Neural cell (in vitro differentiated cells): Measurements from ENCODE around the gene RPS6KA2. TPM values are rescaled to one million over a fixed set of nuclear protein-coding genes. Genes with fewer than 3 reads are reported as not detected.

Experiments
- H2AFZ ChIP-seq: fragments of 200-600, 300-800 bp; sonication (generic), shearing (Covaris generic); 2 replicates; pipeline ENCODE4 v1.6.0; 2014; ENCODE audit warnings: low read depth, mild to moderate bottlenecking, antibody characterized with exemption, low read length, moderate library complexity
- H3F3A ChIP-seq: fragments of 200-600 bp; shearing (Covaris generic); 2 replicates; pipeline ENCODE4 v1.6.1; 2016; ENCODE audit warnings: mild to moderate bottlenecking, moderate library complexity, mixed read lengths, antibody characterized with exemption, low read length; ENCODE audit not compliant: insufficient read depth, poor library complexity, severe bottlenecking
- H3K27ac ChIP-seq: fragments of 200-600, 300-800 bp; sonication (generic), shearing (Covaris generic); 2 replicates; pipeline ENCODE4 v1.5.1; 2014; ENCODE audit warnings: mild to moderate bottlenecking, low read length, moderate library complexity
- H3K27me3 ChIP-seq: fragments of 300-800, 200-600 bp; sonication (generic), shearing (Covaris generic); 2 replicates; pipeline ENCODE4 v1.6.0; 2014; ENCODE audit warnings: mild to moderate bottlenecking, low read depth, low read length, moderate library complexity; ENCODE audit not compliant: insufficient read depth
- H3K36me3 ChIP-seq: fragments of 300-800, 200-600 bp; sonication (generic), shearing (Covaris generic); 2 replicates; pipeline ENCODE4 v1.5.1; 2014; ENCODE audit warnings: mild to moderate bottlenecking, antibody characterized with exemption, low read length, moderate library complexity; ENCODE audit not compliant: insufficient read depth
- H3K4me2 ChIP-seq: fragments of 300-800, 200-600 bp; sonication (generic), shearing (Covaris generic); 2 replicates; pipeline ENCODE4 v1.6.0; 2014; ENCODE audit warnings: mild to moderate bottlenecking, low read length
- H3K4me3 ChIP-seq: fragments of 300-800, 200-600 bp; sonication (generic), shearing (Covaris generic); 2 replicates; pipeline ENCODE4 v1.5.1; 2014; ENCODE audit warnings: mild to moderate bottlenecking, low read length, moderate library complexity
- H3K79me2 ChIP-seq: fragments of 200-600 bp; shearing (Covaris generic); replicated peaks from 2 replicates; pipeline ENCODE4 v1.6.0; 2014; ENCODE audit warnings: mild to moderate bottlenecking, low read length, moderate library complexity; ENCODE audit not compliant: insufficient read depth
- H3K9ac ChIP-seq: fragments of 300-800, 200-600 bp; sonication (generic), shearing (Covaris generic); 2 replicates; pipeline ENCODE4 v1.6.1; 2016; ENCODE audit warnings: mild to moderate bottlenecking, low read length, mixed read lengths
- H3K9me2 ChIP-seq: fragments of 200-600 bp; shearing (Covaris generic); 2 replicates; pipeline ENCODE4 v1.6.1; 2016; ENCODE audit warnings: mild to moderate bottlenecking, low read length, mixed read lengths; ENCODE audit not compliant: insufficient read depth
- H3K9me3 ChIP-seq: fragments of 200-600, 300-800 bp; sonication (generic), shearing (Covaris generic); 2 replicates; pipeline ENCODE4 v1.6.1; 2016; ENCODE audit warnings: mild to moderate bottlenecking, mixed run types, low read length, moderate library complexity, mixed read lengths
- H4K20me1 ChIP-seq: fragments of 200-600 bp; shearing (Covaris generic); 2 replicates; pipeline ENCODE4 v1.6.1; 2016; ENCODE audit warnings: mild to moderate bottlenecking, mixed run types; ENCODE audit not compliant: insufficient read depth
- EP300 ChIP-seq: fragments of 450-650 bp; conservative IDR thresholded peaks from 2 replicates; pipeline ENCODE4 v1.6.1; 2014; ENCODE audit warnings: antibody characterized with exemption, mild to moderate bottlenecking, moderate library complexity; ENCODE audit not compliant: poor library complexity, severe bottlenecking
- EZH2 ChIP-seq: fragments of 200-600, 300-800 bp; shearing (Covaris generic), sonication (generic); IDR thresholded peaks from 2 replicates; pipeline ENCODE4 v1.6.1; 2014; ENCODE audit warnings: antibody characterized with exemption, low read length, borderline replicate concordance, mild to moderate bottlenecking; ENCODE audit not compliant: insufficient read depth, poor library complexity, severe bottlenecking
- MXI1 ChIP-seq: fragments of 450-650 bp; conservative IDR thresholded peaks from 2 replicates; pipeline ENCODE4 v1.6.1; 2014; ENCODE audit warnings: antibody characterized with exemption, mild to moderate bottlenecking; ENCODE audit not compliant: poor library complexity, severe bottlenecking
- POLR2AphosphoS5 ChIP-seq: IDR thresholded peaks from 2 replicates; pipeline ENCODE4 v1.6.1; 2012
- RAD21 ChIP-seq: fragments of 450-650 bp; conservative IDR thresholded peaks from 2 replicates; pipeline ENCODE4 v1.6.1; 2014; ENCODE audit warnings: antibody characterized with exemption, mild to moderate bottlenecking, moderate library complexity
- SMC3 ChIP-seq: fragments of 450-650 bp; conservative IDR thresholded peaks from 2 replicates; pipeline ENCODE4 v1.6.1; 2014; ENCODE audit warnings: antibody characterized with exemption, mild to moderate bottlenecking, moderate library complexity; ENCODE audit not compliant: poor library complexity
- TAF1 ChIP-seq: IDR thresholded peaks from 2 replicates; pipeline ENCODE4 v1.6.1; 2012; ENCODE audit warnings: low read depth
- polyA plus RNA-seq: library from polyadenylated mRNA; depleted of rRNA; stranded (reverse); fragments of >200 nt; gene quantifications from 2 replicates; pipeline ENCODE4 v1.2.3, GENCODE V29; 2014
- TF ChIP-seq, protein P1 (sequence below): IDR thresholded peaks from 2 replicates; pipeline ENCODE4 v1.6.1; 2012; ENCODE audit warnings: borderline replicate concordance
- TF ChIP-seq, protein P2 (sequence below): fragments of 450-650 bp; IDR thresholded peaks from 2 replicates; pipeline ENCODE4 v1.5.1; 2014; ENCODE audit warnings: antibody characterized with exemption, mild to moderate bottlenecking, moderate library complexity; ENCODE audit not compliant: poor library complexity, severe bottlenecking

The RPS6KA2 gene
- polyA plus RNA-seq, 1 donor from 2014 or later = 34.3 TPM

DNA sequence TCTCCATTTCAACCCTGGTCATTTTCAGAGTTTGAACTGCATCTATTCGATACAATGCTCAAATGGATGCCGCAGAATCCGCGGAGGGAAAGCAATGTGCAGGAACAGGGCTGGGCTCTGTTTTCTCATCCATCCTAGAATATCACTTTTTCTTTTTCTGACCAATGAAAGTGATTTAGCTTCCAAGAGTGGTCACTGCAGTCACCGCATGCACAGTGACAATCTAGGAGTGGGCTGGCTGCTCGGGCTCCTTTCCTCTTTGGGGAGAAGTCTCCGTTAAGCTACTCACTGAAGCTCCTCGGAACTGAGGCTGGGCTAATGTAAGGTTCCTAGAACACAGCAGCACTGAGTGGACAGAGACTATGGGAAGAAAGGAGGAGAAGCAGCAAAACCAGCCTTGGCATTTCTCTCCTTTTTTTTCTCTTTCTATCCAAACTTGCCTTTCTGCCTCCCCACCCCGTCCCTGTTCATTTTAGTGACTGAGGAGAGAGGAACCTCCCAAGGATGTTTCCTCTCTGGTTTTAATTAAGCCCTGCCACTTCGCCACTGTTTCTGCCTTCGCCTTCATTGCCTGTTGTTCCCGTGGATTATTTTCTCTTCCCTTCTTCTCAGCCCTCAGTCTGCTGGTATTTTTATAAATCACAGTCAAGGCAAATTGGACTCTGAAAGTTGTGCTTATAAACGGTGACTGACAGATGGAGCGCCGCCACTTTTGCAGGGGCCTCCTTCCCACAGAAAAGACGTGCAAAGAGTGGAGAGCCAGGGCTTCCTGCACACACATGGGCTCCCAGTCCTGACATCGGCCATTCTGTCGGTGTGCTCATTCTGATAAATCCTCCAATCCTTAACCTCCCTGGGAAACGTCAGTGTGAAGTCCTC lies 81.7 kb downstream of the RPS6KA2 start:
- Histone ChIP-seq H3K27ac (no peak overlapping the region), H3K79me2 (no peaks in the 10 kb centered on the region), H2AFZ (no peak overlapping the region), H3K9me3 (no peaks in the 10 kb centered on the region), H3K4me2 (no peak overlapping the region), H3K27me3 (no peaks in the 10 kb centered on the region), H3K36me3 (no peaks in the 10 kb centered on the region), H3F3A (no peaks in the 10 kb centered on the region), H4K20me1 (no peaks in the 10 kb centered on the region), H3K4me3 (no peak overlapping the region), H3K9me2 (no peaks in the 10 kb centered on the region), H3K9ac (no peak overlapping the region)
- TF ChIP-seq RAD21 = no peak
- TF ChIP-seq MXI1 = no peak
- no peak for TF ChIP-seq SMC3
- no peak for TF ChIP-seq POLR2AphosphoS5
- TF ChIP-seq, protein P1, sequence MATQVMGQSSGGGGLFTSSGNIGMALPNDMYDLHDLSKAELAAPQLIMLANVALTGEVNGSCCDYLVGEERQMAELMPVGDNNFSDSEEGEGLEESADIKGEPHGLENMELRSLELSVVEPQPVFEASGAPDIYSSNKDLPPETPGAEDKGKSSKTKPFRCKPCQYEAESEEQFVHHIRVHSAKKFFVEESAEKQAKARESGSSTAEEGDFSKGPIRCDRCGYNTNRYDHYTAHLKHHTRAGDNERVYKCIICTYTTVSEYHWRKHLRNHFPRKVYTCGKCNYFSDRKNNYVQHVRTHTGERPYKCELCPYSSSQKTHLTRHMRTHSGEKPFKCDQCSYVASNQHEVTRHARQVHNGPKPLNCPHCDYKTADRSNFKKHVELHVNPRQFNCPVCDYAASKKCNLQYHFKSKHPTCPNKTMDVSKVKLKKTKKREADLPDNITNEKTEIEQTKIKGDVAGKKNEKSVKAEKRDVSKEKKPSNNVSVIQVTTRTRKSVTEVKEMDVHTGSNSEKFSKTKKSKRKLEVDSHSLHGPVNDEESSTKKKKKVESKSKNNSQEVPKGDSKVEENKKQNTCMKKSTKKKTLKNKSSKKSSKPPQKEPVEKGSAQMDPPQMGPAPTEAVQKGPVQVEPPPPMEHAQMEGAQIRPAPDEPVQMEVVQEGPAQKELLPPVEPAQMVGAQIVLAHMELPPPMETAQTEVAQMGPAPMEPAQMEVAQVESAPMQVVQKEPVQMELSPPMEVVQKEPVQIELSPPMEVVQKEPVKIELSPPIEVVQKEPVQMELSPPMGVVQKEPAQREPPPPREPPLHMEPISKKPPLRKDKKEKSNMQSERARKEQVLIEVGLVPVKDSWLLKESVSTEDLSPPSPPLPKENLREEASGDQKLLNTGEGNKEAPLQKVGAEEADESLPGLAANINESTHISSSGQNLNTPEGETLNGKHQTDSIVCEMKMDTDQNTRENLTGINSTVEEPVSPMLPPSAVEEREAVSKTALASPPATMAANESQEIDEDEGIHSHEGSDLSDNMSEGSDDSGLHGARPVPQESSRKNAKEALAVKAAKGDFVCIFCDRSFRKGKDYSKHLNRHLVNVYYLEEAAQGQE = no peak
- no peak for TF ChIP-seq EP300
- TF ChIP-seq, protein P2, sequence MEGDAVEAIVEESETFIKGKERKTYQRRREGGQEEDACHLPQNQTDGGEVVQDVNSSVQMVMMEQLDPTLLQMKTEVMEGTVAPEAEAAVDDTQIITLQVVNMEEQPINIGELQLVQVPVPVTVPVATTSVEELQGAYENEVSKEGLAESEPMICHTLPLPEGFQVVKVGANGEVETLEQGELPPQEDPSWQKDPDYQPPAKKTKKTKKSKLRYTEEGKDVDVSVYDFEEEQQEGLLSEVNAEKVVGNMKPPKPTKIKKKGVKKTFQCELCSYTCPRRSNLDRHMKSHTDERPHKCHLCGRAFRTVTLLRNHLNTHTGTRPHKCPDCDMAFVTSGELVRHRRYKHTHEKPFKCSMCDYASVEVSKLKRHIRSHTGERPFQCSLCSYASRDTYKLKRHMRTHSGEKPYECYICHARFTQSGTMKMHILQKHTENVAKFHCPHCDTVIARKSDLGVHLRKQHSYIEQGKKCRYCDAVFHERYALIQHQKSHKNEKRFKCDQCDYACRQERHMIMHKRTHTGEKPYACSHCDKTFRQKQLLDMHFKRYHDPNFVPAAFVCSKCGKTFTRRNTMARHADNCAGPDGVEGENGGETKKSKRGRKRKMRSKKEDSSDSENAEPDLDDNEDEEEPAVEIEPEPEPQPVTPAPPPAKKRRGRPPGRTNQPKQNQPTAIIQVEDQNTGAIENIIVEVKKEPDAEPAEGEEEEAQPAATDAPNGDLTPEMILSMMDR = no peak
- no peak for TF ChIP-seq TAF1
- no peak for TF ChIP-seq EZH2

DNA sequence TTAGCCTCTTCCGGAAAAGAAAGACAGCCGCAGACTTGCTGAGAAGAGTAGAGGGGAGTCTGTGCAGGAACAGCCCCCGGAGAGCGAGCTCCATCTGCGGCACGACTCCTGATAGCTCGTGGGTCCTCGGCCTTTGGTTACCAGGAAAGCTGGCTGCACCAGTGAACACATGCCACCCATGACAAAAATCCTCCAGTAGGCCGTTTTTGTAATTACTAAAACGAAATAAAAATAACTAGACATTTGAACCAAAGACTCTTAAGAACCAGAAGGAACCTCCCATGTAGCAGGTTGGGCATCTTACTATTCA lies 82.8 kb downstream of the RPS6KA2 start:
- Histone ChIP-seq H3K4me2 (no peak overlapping the region), H4K20me1 (no peaks in the 10 kb centered on the region), H3K79me2 (peaks cover 2% of the 10 kb centered on the region), H3K27me3 (no peaks in the 10 kb centered on the region), H3K4me3 (no peak overlapping the region), H3K36me3 (no peaks in the 10 kb centered on the region), H3K27ac (no peak overlapping the region), H2AFZ (no peak overlapping the region), H3K9me2 (no peaks in the 10 kb centered on the region), H3K9ac (no peak overlapping the region), H3F3A (no peaks in the 10 kb centered on the region), H3K9me3 (no peaks in the 10 kb centered on the region)
- TF ChIP-seq RAD21 = no peak
- no peak for TF ChIP-seq SMC3
- TF ChIP-seq EP300 = no peak
- no peak for TF ChIP-seq MXI1
- TF ChIP-seq TAF1 = no peak
- TF ChIP-seq, protein P2 = no peak
- no peak for TF ChIP-seq POLR2AphosphoS5
- no peak for TF ChIP-seq EZH2
